C1 segment of cervical spinal cord (tissue), 14 donors: ENCODE results near the gene KIRREL1.
"Not testable (repeated sequence)": the region's sequence is repeated elsewhere in the genome, so short reads cannot be mapped to it uniquely, and the experiment has no call there.

Source experiments
- DNase-seq, 14 donors: peaks; one replicate each; lab custom pipeline; 2025; lab: John Stamatoyannopoulos, UW

The KIRREL1 gene

GRCh38 chr1:158104891-158105290 lies 111.4 kb downstream of the KIRREL1 start:
- DNase-seq = no peak

GRCh38 chr1:158105352-158106095 lies 112.1 kb downstream of the KIRREL1 start:
- DNase-seq = no peak

- DNase-seq = no peak
Observed at GRCh38 chr1:158107916-158108315, 114.5 kb downstream of the KIRREL1 start.

- DNase-seq = peak in 6 of 14 donors; percentile 5 to 52 (median 25)
Observed at GRCh38 chr1:158112994-158113758, 119.7 kb downstream of the KIRREL1 start.

GRCh38 chr1:158113759-158114127 lies 120.3 kb downstream of the KIRREL1 start:
- DNase-seq = no peak

GRCh38 chr1:158115126-158115525 lies 121.7 kb downstream of the KIRREL1 start:
- no peak for DNase-seq

- no peak for DNase-seq
Observed at GRCh38 chr1:158116311-158117167, 123.1 kb downstream of the KIRREL1 start.

- peak in 7 of 14 donors; percentile 5 to 32 (median 12) for DNase-seq
Observed at GRCh38 chr1:158117854-158118704, 124.6 kb downstream of the KIRREL1 start.

GRCh38 chr1:158118713-158119402 lies 125.4 kb downstream of the KIRREL1 start:
- no peak for DNase-seq

GRCh38 chr1:158119976-158120653 lies 126.7 kb downstream of the KIRREL1 start:
- DNase-seq = no peak

- no peak for DNase-seq
Observed at GRCh38 chr1:158121604-158122254, 128.3 kb downstream of the KIRREL1 start.

GRCh38 chr1:158122833-158123388 lies 129.5 kb downstream of the KIRREL1 start:
- DNase-seq = no peak

- DNase-seq = no peak
Observed at GRCh38 chr1:158124034-158124433, 130.6 kb downstream of the KIRREL1 start.

GRCh38 chr1:158124999-158125398 lies 131.6 kb downstream of the KIRREL1 start:
- peak in 11 of 14 donors; percentile 9 to 65 (median 39) for DNase-seq

GRCh38 chr1:158126425-158126824 lies 133.0 kb downstream of the KIRREL1 start:
- DNase-seq = no peak

GRCh38 chr1:158128531-158128930 lies 135.1 kb downstream of the KIRREL1 start:
- not testable (repeated sequence) for DNase-seq

GRCh38 chr1:158131217-158131616 lies 137.8 kb downstream of the KIRREL1 start:
- DNase-seq = no peak

GRCh38 chr1:158140764-158141192 lies 147.3 kb downstream of the KIRREL1 start:
- DNase-seq = no peak

GRCh38 chr1:158145173-158145719 lies 151.8 kb downstream of the KIRREL1 start:
- DNase-seq = peak in 8 of 14 donors; percentile 23 to 76 (median 31)
